HG02943 (cell line): Measurements from ENCODE around the gene TCP11L1.
A peak's percentile ranks its signal among the peaks of the same experiment; 100 is the strongest.

Experiments used
- ATAC-seq: cut with Tn5 transposase; IDR thresholded peaks from one replicate; pipeline ENCODE4 v1.9.1; 2021; ENCODE audit warnings: mild to moderate bottlenecking, low read depth, moderate library complexity; ENCODE audit not compliant: unreplicated experiment

TCP11L1 gene

DNA sequence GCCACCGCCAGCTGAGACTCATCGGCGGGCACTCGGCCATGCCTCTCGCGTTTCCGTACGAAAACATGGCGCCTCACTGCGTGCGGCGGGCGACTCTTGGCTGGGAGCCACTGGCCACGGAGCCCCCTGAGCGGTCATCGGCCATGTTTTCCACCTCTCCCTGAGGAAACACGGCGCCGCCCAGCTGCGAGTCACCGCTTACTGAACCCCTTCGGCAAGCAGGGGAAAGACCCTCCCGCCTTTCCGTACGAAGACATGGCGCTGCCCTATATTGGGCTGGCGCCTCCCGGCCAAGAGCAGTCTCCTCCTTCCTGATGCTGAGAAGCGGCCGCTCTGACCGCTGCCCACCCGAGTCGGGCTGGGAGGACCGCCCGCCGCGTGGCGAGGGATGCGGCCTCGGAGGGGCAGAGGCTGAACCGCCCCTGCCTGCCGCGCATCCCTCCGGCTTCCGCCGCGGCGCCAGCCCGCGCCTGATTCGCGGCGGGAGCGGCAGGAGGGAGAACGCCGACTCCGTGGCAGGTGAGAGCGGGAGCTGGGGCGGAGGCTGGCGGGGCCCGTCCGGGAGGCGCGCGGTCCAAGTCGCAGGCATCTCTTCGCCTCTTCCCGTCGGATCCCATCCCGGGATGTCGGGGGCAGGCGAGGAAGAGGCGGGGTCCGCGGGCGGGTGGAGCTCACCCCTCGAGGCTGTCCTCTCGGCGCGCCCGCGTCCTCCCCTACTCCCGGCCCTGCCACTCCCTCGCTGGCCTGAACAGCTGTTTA, at the start of gene TCP11L1:
Gene TCP11L1, plus strand, starts transcription at position 299 of the 759 bp plus-strand sequence. CDS start 4,202 bp downstream, outside the sequence.
- ATAC-seq, result peak; percentile 78

- no peak for ATAC-seq
These were observed 48.9 kb upstream of the TCP11L1 start for GRCh38 chr11:32990481-32990880.

DNA sequence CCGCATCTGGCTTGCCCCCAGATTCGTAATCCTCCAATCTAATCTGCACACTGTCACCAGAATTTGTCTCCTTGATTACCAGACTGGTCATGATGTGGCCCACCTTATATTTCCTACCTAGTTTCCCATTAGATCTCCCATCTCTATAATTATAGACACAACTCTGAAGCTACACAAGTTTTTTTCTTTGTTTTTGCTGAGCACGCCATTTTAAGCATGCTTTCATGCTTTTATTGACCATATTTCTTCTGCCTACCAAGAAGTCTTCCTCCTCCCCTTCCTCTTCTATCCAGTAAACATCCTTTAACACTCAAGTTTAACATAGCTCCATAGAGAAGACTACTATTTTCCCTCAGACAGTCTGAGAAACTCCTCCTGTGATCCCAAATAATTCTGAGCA, 47.9 kb upstream of the TCP11L1 start:
- no peak for ATAC-seq

DNA sequence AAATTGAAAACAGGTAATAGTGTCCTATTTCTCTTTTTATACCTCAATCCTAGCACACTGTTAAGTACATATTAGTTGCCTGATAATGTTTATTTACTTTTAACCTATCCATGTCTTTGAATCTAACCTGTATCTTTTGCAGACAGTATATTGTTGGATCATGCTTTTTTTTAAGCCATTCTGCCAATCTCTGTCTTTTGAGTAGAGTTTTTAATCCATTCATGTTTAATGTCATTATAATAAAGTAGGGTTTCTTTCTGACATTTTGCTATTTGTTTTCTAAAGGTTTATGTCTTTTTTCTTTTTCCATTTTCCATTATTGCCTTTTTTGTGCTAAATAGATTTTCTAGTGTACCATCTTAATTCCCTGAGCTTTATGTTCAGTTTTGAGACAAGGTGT, 47.5 kb upstream of the TCP11L1 start:
- no peak for ATAC-seq

- ATAC-seq, result no peak
These were observed 39.2 kb upstream of the TCP11L1 start for GRCh38 chr11:33000181-33000580.

GRCh38 chr11:33001281-33001680, 38.1 kb upstream of the TCP11L1 start:
- no peak for ATAC-seq

GRCh38 chr11:33001751-33002542, 37.4 kb upstream of the TCP11L1 start:
- ATAC-seq, result no peak

GRCh38 chr11:33005175-33005574, 34.2 kb upstream of the TCP11L1 start:
- no peak for ATAC-seq

GRCh38 chr11:33006010-33006409, 33.4 kb upstream of the TCP11L1 start:
- ATAC-seq, result no peak

- no peak for ATAC-seq
These were observed 25.6 kb upstream of the TCP11L1 start for GRCh38 chr11:33013755-33014154.

DNA sequence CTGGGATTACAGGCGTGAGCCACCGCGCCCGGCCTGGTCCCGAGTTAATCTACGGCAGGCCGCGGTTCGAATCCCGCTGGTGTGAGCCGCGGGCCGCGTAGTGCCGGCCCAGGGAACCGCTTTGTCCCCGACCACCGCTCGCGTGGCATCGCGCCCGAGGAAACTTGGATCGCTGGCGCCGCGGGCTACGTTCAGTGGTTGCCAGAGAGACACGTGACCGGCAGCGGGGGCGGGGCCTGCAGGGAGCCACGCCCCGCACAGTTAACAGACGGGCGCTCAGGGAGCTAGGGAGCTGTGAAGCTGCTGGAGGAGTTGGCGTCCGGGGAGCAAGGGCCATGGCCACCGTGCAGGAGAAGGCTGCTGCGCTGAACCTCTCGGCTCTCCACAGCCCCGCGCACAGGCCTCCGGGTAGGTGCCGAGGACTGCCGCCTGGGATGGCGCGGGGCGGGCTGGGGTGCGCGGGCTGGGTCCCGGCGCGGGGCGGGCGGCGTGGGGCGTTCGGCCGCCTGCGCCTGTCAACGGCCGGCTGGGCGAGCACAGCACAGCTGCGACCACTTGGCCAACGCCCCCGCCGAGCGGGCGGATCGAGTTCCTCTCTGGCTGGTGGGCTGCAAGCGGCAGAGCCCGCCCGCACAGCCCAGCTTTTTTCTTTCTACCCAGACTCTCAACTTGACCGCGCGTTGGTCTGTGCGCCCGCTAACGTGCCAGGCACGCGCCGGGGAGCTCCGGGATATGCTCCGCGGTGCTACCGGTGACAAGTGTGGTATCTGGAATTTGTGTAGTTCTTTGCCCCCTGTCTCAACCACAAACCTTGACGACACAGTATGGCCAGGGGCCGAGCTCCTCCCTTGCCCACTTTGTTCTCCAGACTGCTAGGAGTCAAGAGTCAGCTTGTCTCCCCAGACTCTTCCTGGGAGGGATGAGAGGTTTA, 23.5 kb upstream of the TCP11L1 start, which contains the start of gene DEPDC7:
Gene DEPDC7, plus strand, starts transcription at position 258 of the 931 bp plus-strand sequence. Its CDS starts 78 bp downstream, at position 336.
- peak; percentile 66 for ATAC-seq

GRCh38 chr11:33016654-33017053, 22.7 kb upstream of the TCP11L1 start:
- ATAC-seq, result no peak

GRCh38 chr11:33017478-33017877, 21.9 kb upstream of the TCP11L1 start:
- ATAC-seq, result no peak

GRCh38 chr11:33017965-33018364, 21.4 kb upstream of the TCP11L1 start:
- ATAC-seq, result no peak

GRCh38 chr11:33018840-33019239, 20.5 kb upstream of the TCP11L1 start:
- ATAC-seq, result no peak

DNA sequence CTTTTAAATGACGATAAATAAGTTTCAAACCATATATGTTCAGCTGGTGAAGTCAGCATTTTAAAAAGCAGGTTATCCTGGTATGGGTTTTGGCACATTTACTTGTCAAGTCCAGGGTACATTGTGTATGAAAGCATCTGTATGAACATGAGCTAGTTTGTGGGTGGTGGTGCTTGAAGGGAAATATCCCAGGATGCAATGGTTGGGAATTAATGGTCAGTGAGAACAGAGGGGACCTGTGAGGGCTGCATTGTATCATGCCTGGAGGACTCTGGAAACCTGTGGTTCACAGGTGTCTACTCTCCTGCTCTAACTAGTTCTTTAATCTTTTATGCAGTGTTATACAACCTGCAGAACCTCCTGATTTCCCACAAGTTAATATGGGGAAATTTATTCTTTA, 17.9 kb upstream of the TCP11L1 start:
- no peak for ATAC-seq

- no peak for ATAC-seq
These were observed 17.4 kb upstream of the TCP11L1 start for GRCh38 chr11:33021937-33022336.

GRCh38 chr11:33025339-33025722, 14.0 kb upstream of the TCP11L1 start:
- no peak for ATAC-seq

DNA sequence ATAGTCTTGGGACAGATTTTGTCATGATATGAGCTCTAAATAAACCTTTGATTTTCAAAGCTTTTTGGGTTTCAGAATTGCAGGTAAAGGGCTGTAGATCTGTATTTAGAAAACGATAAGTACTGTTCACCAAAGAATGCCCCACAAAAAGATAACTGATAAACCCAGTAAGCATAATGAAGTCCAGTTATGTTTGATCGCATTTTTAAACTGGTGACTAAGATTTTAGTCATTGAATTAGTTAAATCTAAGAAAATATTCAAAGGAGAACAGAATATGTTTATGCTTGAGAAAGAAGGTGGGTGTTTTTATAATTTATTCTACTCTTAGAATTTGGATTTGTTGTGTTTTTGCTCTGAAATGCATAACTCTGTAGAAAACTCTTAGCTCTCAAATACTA, 12.1 kb upstream of the TCP11L1 start:
- no peak for ATAC-seq

DNA sequence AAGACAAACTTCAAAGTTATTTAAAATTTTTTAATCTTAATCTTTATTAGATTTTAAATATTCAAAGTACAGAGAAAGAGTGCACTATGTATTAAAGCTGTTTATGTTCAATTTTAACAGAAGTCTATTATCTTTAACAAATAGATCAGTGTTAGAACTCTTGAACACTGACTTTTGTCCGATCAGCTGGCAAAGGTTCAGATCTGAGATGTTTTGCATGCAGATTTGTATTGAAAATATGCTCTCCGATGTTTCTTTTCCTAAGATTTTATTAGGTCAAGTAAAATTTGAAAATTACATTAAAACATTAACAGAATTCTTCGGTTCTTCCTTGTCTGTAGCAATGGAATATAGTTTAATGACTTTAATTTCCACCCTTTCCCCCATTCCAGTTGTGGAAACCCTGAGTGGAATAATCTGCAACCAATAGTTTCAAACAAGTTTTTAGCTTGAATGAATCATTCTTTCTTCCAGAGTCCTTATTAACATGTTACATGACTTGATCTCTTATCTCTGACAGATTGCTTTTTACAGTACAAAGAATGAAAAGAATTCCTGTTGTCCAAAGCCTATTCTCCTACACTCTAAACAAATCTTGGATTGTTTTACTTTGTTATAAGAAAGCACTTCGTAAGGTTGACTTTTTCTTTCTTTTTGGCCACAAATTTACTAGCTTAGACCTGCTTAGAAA, 11.4 kb upstream of the TCP11L1 start:
- ATAC-seq, result no peak
